Epithelial cell of esophagus (primary cell): ENCODE data around the gene ZC3H15.
A peak's percentile ranks its signal among the peaks of the same experiment; 100 is the strongest.

ENCODE experiments used
- DNase-seq: peaks from one replicate; pipeline ENCODE4 v3.0.0; 2010; ENCODE audit warnings: low read depth
- H3K4me3 ChIP-seq: 2 replicates; pipeline ENCODE4 v1.5.1; 2011; ENCODE audit warnings: mild to moderate bottlenecking, low read length, control low read depth
- TF ChIP-seq, protein P1 (sequence below): IDR thresholded peaks from 2 replicates; pipeline ENCODE4 v1.5.1; 2011; ENCODE audit warnings: low read depth, mild to moderate bottlenecking, low read length, control low read depth, inconsistent platforms; ENCODE audit not compliant: insufficient read depth; ENCODE audit errors: missing control alignments

The ZC3H15 gene

DNA sequence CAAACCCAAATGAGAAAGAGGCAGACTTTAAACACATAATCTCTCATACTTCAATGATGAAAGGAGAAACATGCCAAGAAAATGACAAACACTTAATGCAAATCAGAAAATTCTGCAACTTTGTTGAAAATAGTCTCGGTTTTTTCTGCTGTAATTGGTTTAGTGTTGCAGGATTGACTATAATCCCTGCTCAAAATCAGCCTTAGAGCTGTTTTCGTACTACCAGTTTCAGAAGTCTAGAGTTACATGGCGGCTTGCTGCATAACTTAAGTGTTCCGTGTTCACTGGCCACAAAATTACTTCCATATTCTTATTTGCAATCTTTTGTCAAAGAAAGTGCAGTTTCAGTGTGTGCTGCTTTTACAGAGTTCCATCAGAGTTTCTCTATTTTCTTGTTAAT lies 54.9 kb downstream of the ZC3H15 start:
- TF ChIP-seq, protein P1, sequence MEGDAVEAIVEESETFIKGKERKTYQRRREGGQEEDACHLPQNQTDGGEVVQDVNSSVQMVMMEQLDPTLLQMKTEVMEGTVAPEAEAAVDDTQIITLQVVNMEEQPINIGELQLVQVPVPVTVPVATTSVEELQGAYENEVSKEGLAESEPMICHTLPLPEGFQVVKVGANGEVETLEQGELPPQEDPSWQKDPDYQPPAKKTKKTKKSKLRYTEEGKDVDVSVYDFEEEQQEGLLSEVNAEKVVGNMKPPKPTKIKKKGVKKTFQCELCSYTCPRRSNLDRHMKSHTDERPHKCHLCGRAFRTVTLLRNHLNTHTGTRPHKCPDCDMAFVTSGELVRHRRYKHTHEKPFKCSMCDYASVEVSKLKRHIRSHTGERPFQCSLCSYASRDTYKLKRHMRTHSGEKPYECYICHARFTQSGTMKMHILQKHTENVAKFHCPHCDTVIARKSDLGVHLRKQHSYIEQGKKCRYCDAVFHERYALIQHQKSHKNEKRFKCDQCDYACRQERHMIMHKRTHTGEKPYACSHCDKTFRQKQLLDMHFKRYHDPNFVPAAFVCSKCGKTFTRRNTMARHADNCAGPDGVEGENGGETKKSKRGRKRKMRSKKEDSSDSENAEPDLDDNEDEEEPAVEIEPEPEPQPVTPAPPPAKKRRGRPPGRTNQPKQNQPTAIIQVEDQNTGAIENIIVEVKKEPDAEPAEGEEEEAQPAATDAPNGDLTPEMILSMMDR = no peak
- DNase-seq = no peak
- H3K4me3 ChIP-seq = no peak overlapping the region

DNA sequence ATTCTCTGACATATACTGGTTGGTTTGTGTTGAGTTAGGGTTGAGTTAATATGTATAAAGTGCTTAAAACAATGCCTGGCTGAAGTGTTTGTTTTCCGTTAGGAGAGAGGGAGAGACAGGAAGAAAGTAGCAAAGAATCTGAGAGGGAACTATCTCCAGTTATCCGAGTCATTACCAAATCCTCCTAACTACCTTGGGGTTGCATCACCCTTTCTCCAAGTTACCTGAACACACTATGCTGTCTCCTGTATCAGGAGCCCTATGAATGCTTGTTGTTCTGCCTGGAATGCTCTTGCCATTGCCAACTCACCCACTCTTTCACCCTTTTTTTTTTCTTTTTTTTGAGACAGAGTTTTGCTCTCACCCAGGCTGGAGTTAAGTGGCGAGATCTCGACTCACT lies 55.9 kb downstream of the ZC3H15 start:
- TF ChIP-seq, protein P1 = no peak
- peak; percentile 76 for DNase-seq

DNA sequence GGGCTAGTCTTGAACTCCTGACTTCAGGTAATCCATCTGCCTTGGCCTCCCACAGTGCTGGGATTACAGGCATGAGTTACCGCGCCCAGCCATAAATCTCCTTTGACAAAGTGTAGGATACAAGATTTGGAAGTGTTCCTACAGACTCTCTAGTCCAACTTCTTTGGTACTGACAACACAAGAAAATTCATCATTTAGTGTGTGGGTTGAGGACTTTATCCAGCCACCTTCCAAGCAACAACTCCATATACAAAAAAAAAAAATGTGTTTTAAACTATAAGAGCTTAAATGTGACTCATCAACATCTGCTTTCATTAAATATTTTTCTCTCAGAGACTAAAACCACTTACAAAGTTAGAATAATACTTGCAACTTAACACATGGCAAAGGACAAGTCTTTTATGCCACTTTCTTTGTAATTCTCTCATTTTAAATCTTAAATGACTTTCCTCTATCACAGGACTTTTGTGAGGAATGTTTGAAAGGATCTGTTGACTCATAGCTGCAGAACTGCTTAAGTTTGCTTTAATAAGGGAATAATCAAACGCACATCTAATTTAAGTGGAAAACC lies 57.6 kb downstream of the ZC3H15 start:
- TF ChIP-seq, protein P1 = no peak
- no peak overlapping the region for H3K4me3 ChIP-seq
- peak; percentile 57 for DNase-seq

More for the DNA sequence above, 55.9 kb downstream of the ZC3H15 start:
- no peak overlapping the region for H3K4me3 ChIP-seq

DNA sequence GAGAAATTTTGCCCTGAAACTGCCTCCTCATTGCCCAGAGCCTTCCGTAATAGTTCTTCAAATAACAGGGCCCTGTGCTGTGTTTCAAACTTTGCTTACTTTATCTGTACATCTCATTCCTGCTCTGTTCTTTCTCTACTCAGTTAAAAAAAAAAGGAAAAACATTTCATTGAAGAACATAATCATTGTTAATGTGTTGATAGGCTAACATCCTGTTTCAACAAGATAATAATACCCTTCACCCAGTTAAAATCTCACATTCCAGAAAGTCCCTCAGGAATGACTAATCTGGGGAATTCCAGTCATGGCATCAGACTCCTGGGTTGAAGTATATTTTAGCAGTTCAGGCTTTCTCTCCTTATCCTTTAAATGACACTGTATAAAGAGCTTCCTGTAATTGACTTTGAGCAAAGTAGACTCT lies 58.2 kb downstream of the ZC3H15 start:
- TF ChIP-seq, protein P1 = no peak
- DNase-seq = peak; percentile 93
- no peak overlapping the region for H3K4me3 ChIP-seq

DNA sequence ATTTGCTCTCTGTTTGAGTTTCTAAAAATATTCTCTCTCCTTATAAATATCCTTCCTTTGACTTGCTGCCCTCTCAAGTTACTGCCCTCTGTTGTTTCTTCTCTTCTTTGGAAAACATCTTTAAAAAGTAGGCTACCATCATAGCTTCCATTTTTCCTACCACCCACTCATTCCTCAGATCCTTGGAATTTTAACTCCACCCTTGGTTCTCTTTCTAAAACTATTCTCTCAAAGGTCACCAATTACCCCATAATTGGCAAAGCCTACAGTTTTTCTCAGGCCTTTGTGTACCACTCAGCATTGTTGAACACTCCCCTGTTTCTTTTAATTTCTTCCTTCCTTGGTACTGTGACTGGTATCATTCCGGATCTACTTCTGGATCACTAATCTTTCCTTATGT lies 60.8 kb downstream of the ZC3H15 start:
- TF ChIP-seq, protein P1 = no peak
- no peak for DNase-seq
- H3K4me3 ChIP-seq = no peak overlapping the region

DNA sequence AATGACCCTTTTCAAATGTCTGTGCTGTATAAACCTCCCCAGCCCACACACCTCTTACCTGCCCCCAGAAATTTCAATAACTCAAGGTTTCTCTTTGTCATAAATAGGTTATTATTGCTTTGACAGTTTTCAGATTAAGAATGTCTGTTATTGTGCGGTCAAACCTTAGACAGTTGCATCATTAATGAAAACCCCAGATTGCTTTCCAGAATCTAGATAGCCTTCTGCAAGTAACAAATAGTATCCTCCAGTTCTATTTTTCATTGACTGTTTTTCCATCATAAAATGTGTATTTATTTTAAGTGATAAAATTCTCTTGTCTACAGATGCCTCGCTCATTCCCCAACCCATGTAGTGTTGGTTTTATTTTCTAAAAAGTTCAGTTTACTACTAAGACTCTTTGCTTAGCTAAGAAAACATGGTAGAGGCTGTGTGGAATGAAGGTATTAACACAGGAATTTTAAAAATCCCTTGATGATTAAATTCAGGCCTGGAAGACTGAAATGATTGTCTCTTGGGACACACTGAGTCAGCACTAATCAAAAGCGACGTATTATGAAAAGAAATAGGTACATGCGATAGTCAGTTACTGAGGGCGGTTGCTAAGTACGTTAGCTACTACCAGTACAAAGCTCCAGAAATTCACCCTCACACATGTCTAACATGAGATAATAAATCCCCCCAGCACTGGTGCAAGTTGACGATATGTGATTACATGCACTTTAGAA lies 65.4 kb downstream of the ZC3H15 start:
- DNase-seq = no peak
- TF ChIP-seq, protein P1 = no peak
- no peak overlapping the region for H3K4me3 ChIP-seq

DNA sequence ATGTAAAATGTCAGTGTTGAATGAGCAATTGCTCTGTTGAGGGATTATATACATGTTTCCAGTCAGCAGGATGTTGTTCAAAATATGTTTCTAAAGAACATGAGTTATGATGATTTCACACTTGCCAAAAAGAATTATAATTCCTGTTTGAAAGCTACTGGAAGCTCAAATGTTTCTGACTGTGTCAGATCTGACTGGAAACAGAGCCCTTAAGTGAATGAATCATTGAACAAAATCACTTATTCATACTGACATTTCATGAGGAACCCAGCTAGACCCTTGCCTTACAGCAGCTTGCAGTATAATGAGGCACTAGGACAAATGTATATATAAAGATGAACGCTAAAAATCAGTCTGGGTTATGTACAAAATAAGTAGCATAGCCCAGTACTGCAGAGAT lies 68.4 kb downstream of the ZC3H15 start:
- peak; percentile 71 for DNase-seq
- TF ChIP-seq, protein P1 = no peak
- H3K4me3 ChIP-seq = no peak overlapping the region
